NB4 (cell line): ENCODE data around the gene COBL.
A peak's percentile ranks its signal among the peaks of the same experiment; 100 is the strongest.

Source experiments
- DNase-seq: peaks from one replicate; pipeline ENCODE4 v3.0.0; 2010; ENCODE audit warnings: low read depth
- H3K4me3 ChIP-seq: one replicate; pipeline ENCODE4 v1.5.1; 2011; ENCODE audit warnings: mild to moderate bottlenecking, low read depth, low read length, moderate library complexity
- MYC ChIP-seq: IDR thresholded peaks from 2 replicates; pipeline ENCODE4 v1.6.1; 2011; ENCODE audit warnings: low read depth, low read length
- POLR2A ChIP-seq: IDR thresholded peaks from 2 replicates; pipeline ENCODE4 v1.6.1; 2011; ENCODE audit warnings: mild to moderate bottlenecking; ENCODE audit not compliant: insufficient read length; ENCODE audit errors: extremely low read depth
- TF ChIP-seq, protein P1 (sequence below): IDR thresholded peaks from one replicate; pipeline ENCODE4 v1.5.1; 2012; ENCODE audit warnings: low read depth, low read length
- TF ChIP-seq, protein P2 (sequence below): IDR thresholded peaks from 2 replicates; pipeline ENCODE4 v1.6.1; 2011; ENCODE audit warnings: low read depth, low read length

COBL gene

DNA sequence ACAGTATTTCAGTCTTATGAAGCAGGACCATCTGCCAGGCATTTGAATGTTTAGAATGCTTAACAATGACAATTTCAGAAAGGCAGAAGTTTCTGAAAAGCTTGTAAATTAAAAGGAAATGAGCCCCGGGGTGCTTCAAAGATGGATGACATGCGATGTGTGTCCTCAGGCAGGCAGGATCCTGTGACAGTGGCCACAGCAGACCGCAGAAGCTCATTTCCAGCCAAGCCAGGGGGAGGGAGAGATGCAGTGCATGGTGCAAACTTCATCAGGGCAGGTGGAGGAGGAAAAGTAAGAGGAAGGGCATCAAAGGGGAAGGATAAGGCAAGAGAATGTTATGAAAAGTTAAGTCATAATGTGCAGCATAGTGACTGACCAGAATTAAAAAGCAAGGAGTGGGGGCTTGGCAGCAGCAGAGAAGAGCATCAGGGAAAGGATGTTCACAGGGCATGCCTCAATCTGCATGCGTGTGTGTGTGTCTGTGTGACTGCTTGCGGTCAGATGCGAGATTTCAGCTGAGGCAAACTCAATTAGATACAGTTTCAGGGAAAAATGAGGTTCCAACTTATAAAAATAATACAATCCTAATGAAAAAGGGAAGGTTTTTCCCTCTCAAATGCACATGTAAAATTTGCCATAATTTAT is 173.7 kb downstream of the COBL start:
- H3K4me3 ChIP-seq, result no peak overlapping the region
- DNase-seq, result no peak
- no peak for TF ChIP-seq MYC
- TF ChIP-seq, protein P1, sequence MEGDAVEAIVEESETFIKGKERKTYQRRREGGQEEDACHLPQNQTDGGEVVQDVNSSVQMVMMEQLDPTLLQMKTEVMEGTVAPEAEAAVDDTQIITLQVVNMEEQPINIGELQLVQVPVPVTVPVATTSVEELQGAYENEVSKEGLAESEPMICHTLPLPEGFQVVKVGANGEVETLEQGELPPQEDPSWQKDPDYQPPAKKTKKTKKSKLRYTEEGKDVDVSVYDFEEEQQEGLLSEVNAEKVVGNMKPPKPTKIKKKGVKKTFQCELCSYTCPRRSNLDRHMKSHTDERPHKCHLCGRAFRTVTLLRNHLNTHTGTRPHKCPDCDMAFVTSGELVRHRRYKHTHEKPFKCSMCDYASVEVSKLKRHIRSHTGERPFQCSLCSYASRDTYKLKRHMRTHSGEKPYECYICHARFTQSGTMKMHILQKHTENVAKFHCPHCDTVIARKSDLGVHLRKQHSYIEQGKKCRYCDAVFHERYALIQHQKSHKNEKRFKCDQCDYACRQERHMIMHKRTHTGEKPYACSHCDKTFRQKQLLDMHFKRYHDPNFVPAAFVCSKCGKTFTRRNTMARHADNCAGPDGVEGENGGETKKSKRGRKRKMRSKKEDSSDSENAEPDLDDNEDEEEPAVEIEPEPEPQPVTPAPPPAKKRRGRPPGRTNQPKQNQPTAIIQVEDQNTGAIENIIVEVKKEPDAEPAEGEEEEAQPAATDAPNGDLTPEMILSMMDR, result no peak
- no peak for TF ChIP-seq POLR2A

DNA sequence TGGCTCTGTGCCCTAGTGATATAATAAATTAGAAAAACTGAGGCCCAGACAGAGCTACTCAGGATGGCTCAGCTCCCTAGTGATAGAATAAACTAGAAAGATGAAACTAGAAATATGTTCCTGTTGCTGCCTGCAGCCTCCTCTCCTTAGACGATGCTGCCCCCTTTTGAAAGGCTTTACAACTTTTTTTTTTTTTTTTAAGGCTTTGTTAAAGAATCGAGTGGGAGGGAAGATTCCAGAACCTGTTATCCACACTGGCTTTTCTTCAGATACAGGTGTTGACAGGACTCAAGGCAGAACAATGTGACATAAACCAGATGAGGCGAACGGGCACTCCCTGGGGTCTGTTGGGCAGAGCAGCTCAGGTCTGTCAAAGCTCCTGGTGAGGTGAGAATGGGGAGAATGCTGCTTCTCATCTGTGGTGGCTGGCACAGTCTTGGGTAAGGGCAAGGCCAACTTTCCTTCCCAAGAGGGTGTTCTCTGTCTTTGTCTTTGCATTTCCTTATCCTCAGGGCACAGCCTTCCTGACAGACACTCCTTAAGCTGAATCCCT is 175.1 kb downstream of the COBL start:
- H3K4me3 ChIP-seq, result no peak overlapping the region
- TF ChIP-seq POLR2A, result no peak
- TF ChIP-seq, protein P1, result peak; percentile 30
- DNase-seq, result peak; percentile 36

DNA sequence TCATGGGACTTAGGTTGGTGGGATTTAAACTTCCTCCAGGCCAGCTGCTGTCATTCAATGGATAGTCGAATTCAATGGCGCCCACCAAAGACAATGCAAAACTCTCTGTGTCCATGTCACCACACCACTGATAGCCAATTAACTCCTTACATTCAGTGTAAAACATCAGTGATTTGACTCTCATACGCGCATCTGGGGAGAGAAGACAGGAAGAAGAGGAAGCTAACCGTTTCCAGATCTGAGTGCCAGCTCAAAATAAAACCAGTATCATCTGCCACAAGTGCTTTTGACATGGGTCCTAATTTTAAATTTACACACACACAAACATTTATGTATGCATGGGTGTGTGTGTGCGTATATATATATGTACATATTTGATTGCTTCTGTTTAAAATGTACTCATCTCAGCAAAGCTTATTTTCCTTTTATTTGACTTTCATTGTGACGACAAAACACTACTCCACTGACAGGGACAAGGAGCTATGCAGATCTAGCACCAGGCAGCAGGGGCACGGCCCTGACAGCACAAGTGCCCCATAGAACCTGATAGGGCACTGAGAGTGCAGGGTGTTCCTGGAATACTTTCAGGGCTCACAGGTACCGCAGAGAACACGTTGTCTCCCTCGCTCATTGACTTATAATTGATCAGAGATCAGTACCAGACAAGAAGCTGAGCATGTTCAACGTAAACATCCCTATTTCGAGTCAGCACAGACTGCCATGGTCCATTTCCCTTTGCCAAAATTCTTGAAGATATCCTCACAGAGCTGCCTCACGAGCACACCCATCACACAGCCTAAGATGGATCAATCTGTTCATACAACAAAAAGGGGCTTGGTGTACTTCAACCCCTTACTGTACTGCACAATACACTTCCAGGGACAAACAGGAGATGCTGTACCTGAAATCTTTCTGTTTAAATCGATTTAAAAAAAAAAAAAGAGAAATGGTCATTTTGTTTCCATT is 176.1 kb downstream of the COBL start:
- no peak overlapping the region for H3K4me3 ChIP-seq

DNA sequence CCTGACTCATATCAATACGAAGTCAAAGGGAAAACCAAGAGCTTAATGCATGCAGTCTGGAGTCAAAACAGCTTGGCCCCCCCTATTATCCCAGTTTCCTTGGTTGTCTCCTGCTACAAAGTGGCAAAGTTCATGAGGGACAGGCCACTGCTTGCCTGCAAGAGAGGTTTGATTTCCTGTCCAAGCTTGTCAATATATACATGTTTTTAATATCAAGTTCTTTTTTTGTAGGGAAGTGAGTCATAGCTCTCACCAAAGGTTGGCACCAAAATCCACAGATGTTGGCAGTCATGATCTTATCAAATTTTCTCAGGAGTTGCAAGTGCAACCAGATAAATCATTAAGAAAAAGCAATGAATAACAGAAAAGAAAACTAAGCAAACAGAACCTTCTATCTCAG is 176.8 kb downstream of the COBL start:
- DNase-seq, result no peak
- H3K4me3 ChIP-seq, result no peak overlapping the region

More for the DNA sequence above, 176.1 kb downstream of the COBL start:
- DNase-seq, result no peak
- no peak for TF ChIP-seq POLR2A
- TF ChIP-seq, protein P1, result no peak
- TF ChIP-seq, protein P2, sequence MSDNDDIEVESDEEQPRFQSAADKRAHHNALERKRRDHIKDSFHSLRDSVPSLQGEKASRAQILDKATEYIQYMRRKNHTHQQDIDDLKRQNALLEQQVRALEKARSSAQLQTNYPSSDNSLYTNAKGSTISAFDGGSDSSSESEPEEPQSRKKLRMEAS, result no peak
- no peak for TF ChIP-seq MYC

DNA sequence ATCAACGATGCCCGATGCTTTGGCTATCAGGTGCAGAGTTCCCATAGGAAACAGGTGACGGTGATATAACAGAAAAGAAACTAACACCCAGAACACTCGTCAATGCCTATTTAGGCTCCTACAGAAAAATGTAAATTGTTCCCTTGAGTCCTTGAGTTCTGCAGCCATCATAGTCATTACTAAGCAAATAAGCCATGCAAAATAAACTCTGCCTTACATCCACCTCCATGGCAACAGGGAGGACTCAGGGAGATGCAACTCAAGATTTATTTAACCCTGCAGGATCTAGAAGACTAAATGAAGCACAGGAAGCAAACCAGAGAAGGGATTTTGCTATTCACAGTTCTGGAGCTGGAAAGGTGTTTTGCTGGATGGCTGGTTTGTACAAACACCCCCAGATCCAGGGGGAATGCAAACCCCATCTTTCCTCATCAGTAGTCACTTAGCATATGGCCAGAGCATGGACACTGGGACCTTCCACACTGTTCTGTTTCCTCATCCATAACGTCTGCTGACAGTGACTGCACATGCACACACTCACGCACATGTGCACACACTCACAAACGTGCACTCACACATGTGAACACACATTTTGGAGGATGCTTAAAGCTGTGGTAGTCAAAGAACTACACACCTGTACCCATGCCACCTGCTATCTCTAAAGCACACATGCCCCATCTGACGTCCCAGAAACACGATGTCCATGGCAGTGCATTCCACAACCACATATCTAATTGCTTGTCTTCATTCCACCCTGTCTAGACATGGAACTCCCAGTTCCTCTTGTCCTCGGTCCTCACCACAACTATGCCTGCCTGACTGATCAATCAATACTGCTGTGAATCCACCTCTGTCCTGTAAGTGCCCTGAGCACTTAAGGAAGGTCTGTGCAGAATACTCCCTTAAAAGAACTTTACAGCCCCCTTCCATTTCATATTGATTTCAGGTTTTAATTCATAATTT is 178.2 kb downstream of the COBL start:
- TF ChIP-seq POLR2A (no peak), MYC (no peak)
- TF ChIP-seq, protein P2, result no peak
- TF ChIP-seq, protein P1, result no peak
- no peak for DNase-seq
- no peak overlapping the region for H3K4me3 ChIP-seq

More for the DNA sequence above, 176.8 kb downstream of the COBL start:
- TF ChIP-seq, protein P1, result no peak
- TF ChIP-seq, protein P2, result no peak
- TF ChIP-seq MYC (no peak), POLR2A (no peak)
